IPS-11a (cell line): ENCODE results near the gene ALG1.
"Not testable (repeated sequence)": the region's sequence is repeated elsewhere in the genome, so short reads cannot be mapped to it uniquely, and the experiment has no call there.

Experiments
- H3K4me3 ChIP-seq: one replicate; pipeline ENCODE4 v1.5.1; 2013; ENCODE audit warnings: low read depth, low read length, control low read depth

The ALG1 gene

GRCh38 chr16:5072334-5073278 lies 963 bp downstream of the ALG1 start:
- H3K4me3 ChIP-seq: peak overlapping the region; percentile 85

DNA sequence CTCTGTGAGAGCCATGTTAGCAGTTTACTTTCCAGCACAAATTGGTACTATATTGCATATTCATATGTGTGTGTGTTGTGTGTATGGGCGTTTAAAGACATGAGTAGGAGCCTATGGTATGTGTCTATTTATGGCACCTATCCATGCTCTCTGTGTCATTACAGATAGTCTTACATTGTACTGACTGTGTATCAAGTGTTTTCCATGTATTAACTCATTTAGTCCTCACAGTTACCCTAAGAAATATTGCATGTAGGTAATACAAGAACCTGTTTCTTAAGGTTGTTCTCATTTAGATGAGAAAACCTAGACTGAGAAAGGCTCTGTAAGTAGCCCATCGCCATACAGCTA lies 1.6 kb downstream of the ALG1 start:
- no peak overlapping the region for H3K4me3 ChIP-seq

GRCh38 chr16:5073771-5074170 lies 2.1 kb downstream of the ALG1 start:
- H3K4me3 ChIP-seq: not testable (repeated sequence)

- no peak overlapping the region for H3K4me3 ChIP-seq
These were observed 4.0 kb downstream of the ALG1 start for GRCh38 chr16:5075637-5076036.

DNA sequence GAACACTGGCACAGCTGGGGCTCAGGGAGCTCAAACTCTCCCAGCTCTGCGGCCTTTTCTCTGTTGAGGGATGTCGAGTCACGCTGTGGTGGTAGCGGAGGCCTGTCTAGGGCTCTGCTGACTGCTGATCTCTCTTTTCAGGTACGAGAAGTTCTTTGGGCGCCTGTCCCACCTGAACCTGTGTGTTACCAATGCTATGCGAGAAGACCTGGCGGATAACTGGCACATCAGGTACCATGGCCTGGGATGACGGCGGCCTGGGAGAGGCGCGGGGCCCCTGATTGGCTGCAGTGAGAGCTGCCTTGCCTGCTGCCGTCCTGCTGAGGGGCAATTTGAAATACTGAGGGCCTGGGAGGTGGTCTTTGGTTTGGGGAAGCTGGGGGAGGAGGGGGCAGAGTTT lies 5.7 kb downstream of the ALG1 start:
- no peak overlapping the region for H3K4me3 ChIP-seq

DNA sequence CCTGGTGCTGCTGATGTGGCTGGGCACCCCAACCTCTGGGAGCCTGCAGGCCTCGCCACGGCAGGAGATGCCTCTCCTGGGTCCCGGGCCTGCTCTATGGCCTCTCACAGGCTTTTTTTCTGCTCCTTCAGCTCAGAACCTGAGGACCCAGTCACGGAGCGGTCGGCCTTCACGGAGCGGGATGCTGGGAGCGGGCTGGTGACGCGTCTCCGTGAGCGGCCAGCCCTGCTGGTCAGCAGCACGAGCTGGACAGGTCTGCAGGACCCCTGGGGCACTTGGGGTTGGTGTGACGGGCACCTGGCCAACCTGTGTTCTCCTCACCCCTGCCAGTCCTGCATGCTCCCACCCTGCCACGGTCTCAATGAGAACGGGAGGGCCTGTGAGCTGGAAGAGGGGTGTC lies 7.0 kb downstream of the ALG1 start:
- no peak overlapping the region for H3K4me3 ChIP-seq

- not testable (repeated sequence) for H3K4me3 ChIP-seq
These were observed 8.8 kb downstream of the ALG1 start for GRCh38 chr16:5080461-5080860.

DNA sequence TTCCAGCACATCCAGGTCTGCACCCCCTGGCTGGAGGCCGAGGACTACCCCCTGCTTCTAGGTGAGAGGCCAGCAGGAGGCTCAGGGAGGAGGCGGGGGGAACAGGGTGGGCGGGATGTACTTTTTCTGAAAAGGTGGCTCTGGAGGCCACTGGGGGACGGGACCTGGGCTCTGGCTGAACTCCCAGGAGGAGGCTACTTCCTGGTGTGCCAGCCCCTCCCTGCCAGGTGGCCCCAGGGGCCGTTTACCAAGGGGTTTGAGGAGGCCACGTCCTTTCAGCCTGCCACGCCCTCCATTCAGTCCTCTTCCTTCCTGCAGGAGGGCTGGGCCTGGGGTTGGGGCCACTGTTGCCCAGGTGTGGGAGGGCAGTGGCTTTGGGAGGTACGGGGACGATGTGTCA lies 9.4 kb downstream of the ALG1 start:
- not testable (repeated sequence) for H3K4me3 ChIP-seq

GRCh38 chr16:5083646-5084045 lies 12.0 kb downstream of the ALG1 start:
- not testable (repeated sequence) for H3K4me3 ChIP-seq

GRCh38 chr16:5084099-5084731 lies 12.6 kb downstream of the ALG1 start:
- not testable (repeated sequence) for H3K4me3 ChIP-seq

DNA sequence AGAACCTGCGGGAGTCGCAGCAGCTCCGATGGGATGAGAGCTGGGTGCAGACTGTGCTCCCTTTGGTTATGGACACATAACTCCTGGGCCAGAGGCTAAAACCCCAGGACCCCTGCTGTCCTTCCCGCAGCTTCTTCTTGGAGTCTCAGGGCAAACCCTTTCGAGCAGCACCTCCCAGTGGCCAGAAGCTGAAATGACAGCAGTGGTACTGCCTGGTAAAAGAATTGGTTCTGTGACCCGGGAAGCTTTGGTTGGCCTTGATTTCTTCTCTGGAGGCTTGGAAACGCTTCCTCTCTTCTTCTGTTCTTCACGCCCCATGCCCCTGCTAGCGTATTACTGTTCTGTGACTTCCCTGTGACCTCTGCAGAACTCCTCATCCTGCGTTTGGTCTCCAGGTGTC lies 13.2 kb downstream of the ALG1 start:
- H3K4me3 ChIP-seq: not testable (repeated sequence)

DNA sequence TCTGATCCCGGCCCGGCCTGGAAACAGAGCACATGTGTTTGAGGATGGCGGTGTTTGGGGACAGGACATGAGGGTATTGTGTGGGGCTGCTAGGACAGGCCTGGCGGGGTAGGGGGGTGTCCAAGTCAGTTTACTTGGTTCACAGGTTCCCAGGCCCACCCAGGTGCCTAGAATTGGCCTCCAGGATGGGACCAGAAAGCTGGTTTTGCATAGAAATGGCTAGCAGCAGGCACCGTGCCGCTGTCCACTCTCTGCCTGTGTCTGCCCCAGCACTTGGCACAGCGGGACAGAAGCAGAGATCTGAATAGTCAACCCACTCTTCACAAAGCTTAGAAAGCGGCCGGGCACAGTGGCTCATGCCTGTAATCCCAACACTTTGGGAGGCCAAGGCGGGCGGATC lies 14.1 kb downstream of the ALG1 start:
- H3K4me3 ChIP-seq: not testable (repeated sequence)

DNA sequence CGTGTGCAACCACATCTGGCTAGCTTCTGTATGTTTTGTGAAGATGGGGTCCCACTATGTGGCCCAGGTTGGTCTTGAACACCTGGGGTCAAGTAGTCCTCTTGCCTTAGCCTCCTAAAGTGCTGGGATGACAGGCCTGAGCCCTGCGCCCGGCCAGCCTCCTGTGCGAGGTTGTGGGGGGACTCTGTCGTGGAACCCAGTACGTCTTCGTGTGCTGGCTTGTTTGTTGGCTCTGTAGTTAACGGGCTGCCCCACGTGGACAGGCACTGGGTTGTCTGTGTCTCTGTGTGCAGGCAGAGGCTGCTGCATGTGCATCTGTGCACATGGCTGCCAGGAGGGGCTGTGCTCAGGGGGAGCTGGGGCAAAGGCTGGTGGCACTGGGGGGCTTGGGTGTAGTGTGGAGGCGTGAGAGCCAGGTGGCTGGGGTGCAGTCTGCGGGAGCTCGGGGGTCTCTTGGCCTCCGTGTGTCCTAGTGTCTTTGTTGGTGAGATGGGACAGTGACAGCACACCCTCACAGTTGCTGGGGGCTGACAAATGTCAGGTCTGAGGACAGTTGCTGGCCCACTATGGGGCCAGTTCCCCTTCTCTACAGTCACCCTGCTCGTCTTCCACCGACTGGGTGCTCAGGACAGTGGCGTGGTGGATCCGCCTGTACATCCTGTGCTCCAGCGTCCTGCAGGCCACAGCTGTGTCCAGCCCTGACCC lies 16.6 kb downstream of the ALG1 start:
- H3K4me3 ChIP-seq: not testable (repeated sequence)

- not testable (repeated sequence) for H3K4me3 ChIP-seq
These were observed 17.3 kb downstream of the ALG1 start for GRCh38 chr16:5088936-5089335.

GRCh38 chr16:5089911-5090555 lies 18.4 kb downstream of the ALG1 start:
- not testable (repeated sequence) for H3K4me3 ChIP-seq

- H3K4me3 ChIP-seq: not testable (repeated sequence)
These were observed 18.9 kb downstream of the ALG1 start for GRCh38 chr16:5090592-5090991.

- not testable (repeated sequence) for H3K4me3 ChIP-seq
These were observed 21.4 kb downstream of the ALG1 start for GRCh38 chr16:5093081-5093480.

DNA sequence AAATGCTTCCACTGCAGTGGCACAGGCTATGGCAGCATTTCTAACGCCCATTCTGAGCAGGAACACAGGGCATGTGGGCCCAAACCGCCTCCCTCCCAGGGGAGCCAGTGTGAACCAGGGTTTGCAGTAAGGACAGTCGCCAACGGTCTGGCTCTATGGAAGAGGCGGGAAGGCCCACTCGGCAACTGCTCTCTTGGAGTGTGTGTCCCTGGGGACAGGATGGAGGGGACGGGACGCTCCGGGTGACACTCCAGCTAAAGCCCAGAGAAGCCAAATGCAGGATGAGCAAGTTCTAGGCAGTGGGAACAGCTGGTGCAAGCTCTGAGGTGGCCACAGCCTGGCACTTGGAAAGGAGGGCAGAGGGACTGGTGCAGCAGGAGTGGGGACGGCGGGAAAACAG lies 22.1 kb downstream of the ALG1 start:
- not testable (repeated sequence) for H3K4me3 ChIP-seq

DNA sequence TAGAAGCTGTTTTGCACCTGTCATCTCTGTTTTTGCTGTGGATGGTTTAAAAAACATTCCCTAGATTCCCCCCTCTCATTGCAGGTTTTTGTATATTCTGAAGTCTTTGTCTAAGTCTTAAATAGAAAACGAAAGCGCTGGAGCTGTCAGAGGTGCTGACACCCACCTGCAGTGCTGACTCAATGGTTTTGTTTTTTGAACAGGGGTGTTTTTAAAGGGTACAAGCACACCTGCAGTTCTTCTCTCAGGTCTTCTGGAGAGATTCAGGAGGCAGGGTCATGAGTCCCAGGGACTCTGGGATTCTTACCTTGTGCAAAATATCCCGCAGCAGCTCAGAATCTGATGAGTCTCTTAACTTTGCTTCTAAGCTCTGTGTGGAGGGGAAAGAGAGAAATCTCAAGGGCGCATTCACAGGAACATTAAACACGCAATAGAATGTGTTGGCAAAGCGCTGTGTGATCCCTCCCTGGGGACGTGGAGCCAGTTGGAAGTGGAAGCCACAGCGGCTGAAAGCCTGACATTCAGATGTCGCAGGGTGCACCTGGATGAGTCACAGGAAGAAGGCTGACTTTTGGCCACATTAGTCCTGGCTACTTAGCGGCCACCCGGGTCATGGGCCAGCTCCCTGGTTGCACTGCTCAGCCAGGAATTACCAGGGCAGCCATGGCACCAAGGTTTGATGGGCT lies 23.6 kb downstream of the ALG1 start:
- H3K4me3 ChIP-seq: not testable (repeated sequence)

- peak overlapping the region; percentile 71 for H3K4me3 ChIP-seq
These were observed 24.9 kb downstream of the ALG1 start for GRCh38 chr16:5096437-5097060.
